Ectodermal cell (in vitro differentiated cells): Measurements from ENCODE around the gene RAB3A.

ENCODE experiments used
- H3K27ac ChIP-seq: 2 replicates; pipeline ENCODE4 v1.7.0; 2013; ENCODE audit warnings: mild to moderate bottlenecking, low read depth, low read length; ENCODE audit not compliant: insufficient read depth, poor library complexity, severe bottlenecking
- H3K27me3 ChIP-seq: 2 replicates; pipeline ENCODE4 v1.7.0; 2013; ENCODE audit warnings: mild to moderate bottlenecking, low read length; ENCODE audit not compliant: insufficient read depth, control insufficient read depth, poor library complexity, severe bottlenecking
- H3K36me3 ChIP-seq: one replicate; pipeline ENCODE4 v1.7.0; 2013; ENCODE audit warnings: low read length; ENCODE audit not compliant: control insufficient read depth, insufficient read depth
- H3K4me1 ChIP-seq: one replicate; pipeline ENCODE4 v1.7.0; 2013; ENCODE audit warnings: low read length; ENCODE audit not compliant: control insufficient read depth, insufficient read depth
- H3K4me3 ChIP-seq: 2 replicates; pipeline ENCODE4 v1.7.0; 2013; ENCODE audit warnings: low read depth, low read length, control low read depth; ENCODE audit not compliant: insufficient read depth
- H3K9me3 ChIP-seq: 2 replicates; pipeline ENCODE4 v1.7.0; 2013; ENCODE audit warnings: mild to moderate bottlenecking, low read length, moderate library complexity; ENCODE audit not compliant: control insufficient read depth
- WGBS, 2 experiments: methylation state at CpG; one replicate each; pipeline ENCODE4 v1.1.7; 2013; ENCODE audit warnings: missing lambda C conversion rate in 2 of 2; 5-methylcytosine and 5-hydroxymethylcytosine counted together

Gene RAB3A

DNA sequence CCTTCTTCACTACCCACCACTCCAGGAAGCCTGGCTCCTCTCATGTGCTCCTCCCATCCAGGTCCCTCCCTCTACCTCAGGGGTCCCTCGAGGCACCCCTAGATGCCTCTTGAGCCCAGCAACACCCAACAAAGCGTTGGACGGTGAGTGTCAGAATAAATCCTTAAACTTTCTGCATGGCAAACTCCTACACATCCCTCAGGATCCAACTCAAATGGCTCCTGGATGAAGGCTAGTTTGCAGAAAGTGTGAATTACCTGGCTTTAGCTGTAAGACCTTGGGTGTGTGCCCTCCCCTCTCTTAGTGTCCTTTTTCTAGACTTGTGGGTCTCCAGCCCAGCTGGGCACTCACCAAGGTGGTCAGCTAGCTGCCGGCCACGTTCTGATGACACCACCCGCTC is 5.5 kb downstream of the RAB3A start:
- peaks cover 12% of the 10 kb centered on the region for H3K27me3 ChIP-seq
- no peak overlapping the region for H3K27ac ChIP-seq
- H3K4me3 ChIP-seq = no peak overlapping the region
- 92 to 93% methylated on average over 6 of the region's 6 CpGs for WGBS, 2 experiments
- no peaks in the 10 kb centered on the region for H3K36me3 ChIP-seq
- H3K9me3 ChIP-seq = no peaks in the 10 kb centered on the region
- peaks cover 13% of the 10 kb centered on the region for H3K4me1 ChIP-seq

DNA sequence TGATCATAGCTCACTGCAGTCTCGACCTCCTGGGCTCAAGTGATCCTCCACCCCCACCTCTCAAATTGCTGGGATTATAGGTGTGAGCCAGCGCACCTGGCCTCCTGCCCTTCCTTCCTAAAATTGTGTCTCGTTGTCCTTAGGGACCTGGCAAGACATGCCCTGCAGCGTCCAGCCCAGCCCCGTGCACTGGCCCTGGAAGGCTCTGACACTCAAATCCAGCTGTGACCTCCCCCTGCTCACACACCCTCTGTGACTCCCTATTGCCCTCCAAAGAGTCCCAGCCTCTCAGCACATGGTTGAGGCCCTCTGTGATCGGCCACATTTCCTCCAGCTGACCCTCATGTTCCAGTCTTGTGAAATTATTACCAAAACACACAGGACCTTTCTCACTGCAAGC is 5.9 kb downstream of the RAB3A start:
- no peak overlapping the region for H3K4me3 ChIP-seq
- H3K4me1 ChIP-seq = peaks cover 8% of the 10 kb centered on the region
- no peaks in the 10 kb centered on the region for H3K9me3 ChIP-seq
- H3K27me3 ChIP-seq = peaks cover 8% of the 10 kb centered on the region
- H3K36me3 ChIP-seq = no peaks in the 10 kb centered on the region
- 82 to 84% methylated on average over 6 of the region's 6 CpGs for WGBS, 2 experiments
- no peak overlapping the region for H3K27ac ChIP-seq

DNA sequence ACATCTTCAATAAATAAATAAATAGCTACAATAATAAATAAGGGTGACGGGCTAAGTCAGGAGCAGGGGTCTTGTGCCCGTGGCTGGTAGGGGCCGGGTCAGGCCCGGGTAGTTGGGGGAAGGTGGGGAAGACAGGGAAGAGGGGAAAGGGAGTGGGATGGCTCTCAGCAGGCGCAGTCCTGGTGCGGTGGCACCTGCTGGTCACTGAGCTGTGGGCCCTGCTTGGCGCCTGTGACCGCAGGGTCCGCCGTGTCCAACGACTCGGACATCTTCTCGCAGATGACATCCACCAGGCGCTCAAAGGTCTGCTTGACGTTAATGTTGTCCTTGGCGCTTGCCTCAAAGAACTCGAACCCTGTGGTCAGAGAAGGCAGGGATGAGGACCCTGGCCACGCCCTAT is 6.5 kb downstream of the RAB3A start:
- WGBS, 2 experiments = 93 to 94% methylated on average over 18 of the region's 18 CpGs
- Histone ChIP-seq H3K4me3 (no peak overlapping the region), H3K36me3 (no peaks in the 10 kb centered on the region), H3K27ac (no peak overlapping the region), H3K9me3 (no peaks in the 10 kb centered on the region), H3K27me3 (peaks cover 2% of the 10 kb centered on the region), H3K4me1 (peaks cover 7% of the 10 kb centered on the region)

DNA sequence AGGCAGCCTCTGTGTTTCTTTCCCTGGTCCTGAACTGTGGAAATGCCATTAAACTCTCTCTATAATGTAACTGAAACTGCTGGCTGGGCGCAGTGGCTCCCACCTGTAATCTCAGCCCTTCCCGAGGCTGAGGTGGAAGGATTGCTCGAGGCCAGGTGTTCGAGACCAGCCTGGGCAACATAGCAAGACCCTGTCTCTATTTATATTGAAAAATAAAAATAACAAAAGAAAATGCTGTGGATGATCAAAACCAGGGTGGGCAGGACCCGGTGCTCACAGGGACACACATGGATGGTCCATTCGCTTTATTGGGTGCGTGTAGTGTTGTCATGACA is 7.4 kb downstream of the RAB3A start:
- Histone ChIP-seq H3K9me3 (no peaks in the 10 kb centered on the region), H3K36me3 (no peaks in the 10 kb centered on the region), H3K4me3 (no peak overlapping the region), H3K4me1 (peaks cover 11% of the 10 kb centered on the region), H3K27me3 (no peaks in the 10 kb centered on the region), H3K27ac (no peak overlapping the region)
- WGBS, 2 experiments = 95 to 97% methylated on average over 7 of the region's 7 CpGs

DNA sequence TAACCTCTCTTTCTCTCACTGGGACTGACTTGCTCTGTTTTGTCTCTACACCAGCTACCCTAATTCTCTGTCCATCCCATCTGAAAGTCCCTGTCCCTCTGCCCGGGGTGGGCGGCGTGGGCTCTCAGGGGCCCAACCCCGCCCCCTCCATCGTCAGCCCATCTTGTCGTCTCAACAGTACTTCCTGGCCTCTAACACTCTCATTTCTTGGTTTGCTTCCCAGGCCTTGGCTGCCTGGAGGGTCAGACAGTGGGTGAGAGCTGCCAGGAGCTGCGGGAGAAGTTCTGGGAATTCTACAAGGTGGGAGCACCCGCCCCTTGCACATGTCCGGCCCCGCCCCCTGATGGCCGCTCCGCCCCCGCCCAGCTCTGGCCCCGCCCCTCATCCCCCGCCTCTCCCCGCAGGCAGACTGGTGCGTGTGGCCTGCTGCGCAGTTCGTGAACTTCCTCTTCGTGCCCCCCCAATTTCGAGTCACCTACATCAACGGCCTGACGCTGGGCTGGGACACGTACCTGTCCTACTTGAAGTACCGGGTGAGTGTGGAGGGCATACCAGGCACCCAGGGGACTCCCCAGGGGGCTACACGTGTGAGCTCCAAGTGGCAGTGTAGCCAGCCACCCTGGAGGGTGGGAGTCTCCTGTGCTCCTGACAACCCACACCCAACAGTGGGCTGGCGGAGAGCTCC is 9.1 kb downstream of the RAB3A start:
- Histone ChIP-seq H3K4me3 (no peak overlapping the region), H3K27me3 (no peaks in the 10 kb centered on the region), H3K9me3 (no peaks in the 10 kb centered on the region), H3K4me1 (peaks cover 11% of the 10 kb centered on the region), H3K36me3 (no peaks in the 10 kb centered on the region), H3K27ac (no peak overlapping the region)
- 62% methylated on average over 26 to 27 of the region's 27 CpGs for WGBS, 2 experiments

DNA sequence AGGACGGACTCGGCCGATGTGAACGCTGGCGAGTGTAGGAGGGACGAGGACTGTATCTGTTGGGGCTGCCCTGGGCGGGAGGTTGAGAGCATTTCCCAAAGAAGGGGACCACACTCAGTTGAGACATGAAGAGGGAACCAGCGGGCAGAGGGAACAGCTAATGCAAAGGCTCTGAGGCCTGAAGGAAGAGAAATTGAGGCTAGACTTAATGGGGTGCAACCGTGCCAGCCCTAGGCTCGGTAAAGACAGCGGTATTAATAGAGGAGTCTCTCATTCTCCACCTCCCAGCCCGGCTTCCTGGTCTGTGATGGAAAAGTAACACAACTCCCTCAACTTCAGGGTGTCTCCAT is 9.7 kb downstream of the RAB3A start:
- Histone ChIP-seq H3K4me1 (peaks cover 11% of the 10 kb centered on the region), H3K27me3 (no peaks in the 10 kb centered on the region), H3K27ac (no peak overlapping the region), H3K4me3 (peak overlapping the region; percentile 95), H3K9me3 (no peaks in the 10 kb centered on the region), H3K36me3 (no peaks in the 10 kb centered on the region)
- WGBS, 2 experiments = 81 to 83% methylated on average over 12 of the region's 12 CpGs

DNA sequence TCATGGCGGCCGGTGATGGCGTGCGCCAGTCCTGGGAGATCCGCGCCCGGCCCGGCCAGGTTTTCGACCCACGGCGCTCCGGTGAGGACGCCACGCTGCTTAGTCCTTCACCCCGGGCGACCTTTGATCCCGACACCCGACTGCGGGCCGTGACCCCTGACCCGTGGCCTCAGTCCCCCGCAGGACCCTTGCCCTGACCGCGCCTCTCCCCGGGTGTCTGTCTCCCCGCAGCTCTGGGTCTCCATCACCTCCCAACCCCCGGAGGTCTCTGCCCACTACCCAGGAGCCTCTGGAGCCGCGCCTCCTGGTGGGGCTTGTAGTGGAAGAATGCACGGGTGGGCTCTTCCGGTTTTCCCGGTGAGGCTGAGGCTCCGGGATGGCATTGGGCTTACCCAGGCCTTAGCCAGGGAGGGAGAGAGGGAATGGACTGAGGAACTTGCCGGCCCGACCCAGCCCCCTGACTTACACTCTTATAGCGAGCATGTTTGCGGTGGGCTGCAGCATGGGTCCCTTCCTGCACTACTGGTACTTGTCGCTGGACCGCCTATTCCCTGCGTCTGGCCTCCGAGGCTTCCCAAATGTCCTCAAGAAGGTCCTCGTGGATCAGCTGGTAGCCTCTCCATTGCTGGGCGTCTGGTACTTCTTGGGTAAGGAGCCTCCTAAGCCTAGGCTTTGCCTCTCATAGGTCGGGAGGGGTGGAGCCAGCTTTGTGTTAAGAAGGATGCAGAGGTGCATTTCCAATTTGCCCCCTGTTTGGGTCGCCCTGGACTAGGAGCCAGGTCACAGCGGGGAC is 10.3 kb downstream of the RAB3A start:
- Histone ChIP-seq H3K9me3 (no peaks in the 10 kb centered on the region), H3K36me3 (no peaks in the 10 kb centered on the region)

DNA sequence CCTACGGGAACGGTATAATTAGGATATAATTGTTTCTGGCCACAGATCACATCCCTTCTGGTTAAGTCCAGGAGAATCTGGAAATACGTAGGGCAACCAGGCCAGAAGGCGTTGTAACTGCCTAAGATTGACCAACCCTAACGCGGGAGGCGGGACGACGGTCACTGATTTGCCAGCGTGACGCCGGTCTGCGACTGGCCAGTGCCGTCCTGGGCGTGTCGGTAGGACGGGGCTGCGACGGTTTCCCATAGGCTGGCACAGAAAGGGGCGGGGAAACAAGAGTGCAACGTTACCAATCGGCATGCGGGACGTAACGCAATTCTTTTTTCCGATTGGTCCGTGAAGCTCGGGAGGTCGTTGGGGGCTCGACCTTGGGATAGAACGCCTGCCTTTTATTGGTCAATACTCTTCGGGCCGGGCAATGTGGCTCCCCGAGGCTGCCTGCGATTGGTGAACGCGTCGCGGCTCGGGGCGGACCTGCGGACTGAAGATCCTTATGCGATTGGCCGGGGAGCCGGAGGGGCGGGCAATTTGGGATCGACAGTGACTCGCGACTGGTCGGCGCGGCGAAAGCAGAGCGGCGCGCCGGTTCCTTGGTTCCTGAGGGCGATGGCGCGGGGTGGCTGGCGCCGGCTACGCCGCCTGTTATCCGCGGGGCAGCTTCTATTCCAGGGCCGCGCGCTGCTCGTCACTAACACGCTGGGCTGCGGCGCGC is 11.0 kb downstream of the RAB3A start, which contains the start of gene MPV17L2:
Gene MPV17L2, plus strand, starts transcription at position 546 of the 715 bp plus-strand sequence. Its CDS starts 64 bp downstream, at position 610.
- H3K9me3 ChIP-seq = no peaks in the 10 kb centered on the region
- peak within 1 kb of the TSS; percentile 83 for H3K27ac ChIP-seq
- H3K36me3 ChIP-seq = no peaks in the 10 kb centered on the region
- H3K4me3 ChIP-seq = peak within 1 kb of the TSS; percentile 95
- H3K27me3 ChIP-seq = no peaks in the 10 kb centered on the region
- WGBS, 2 experiments = 0 to 1% methylated on average over 74 of the region's 74 CpGs
- peaks cover 11% of the 10 kb centered on the region for H3K4me1 ChIP-seq

More for the DNA sequence above, 10.3 kb downstream of the RAB3A start:
- WGBS, 2 experiments = 8 to 9% methylated on average over 46 of the region's 46 CpGs
- peaks cover 11% of the 10 kb centered on the region for H3K4me1 ChIP-seq
- no peaks in the 10 kb centered on the region for H3K27me3 ChIP-seq
- peak overlapping the region; percentile 95 for H3K4me3 ChIP-seq
- peak overlapping the region; percentile 11 for H3K27ac ChIP-seq

DNA sequence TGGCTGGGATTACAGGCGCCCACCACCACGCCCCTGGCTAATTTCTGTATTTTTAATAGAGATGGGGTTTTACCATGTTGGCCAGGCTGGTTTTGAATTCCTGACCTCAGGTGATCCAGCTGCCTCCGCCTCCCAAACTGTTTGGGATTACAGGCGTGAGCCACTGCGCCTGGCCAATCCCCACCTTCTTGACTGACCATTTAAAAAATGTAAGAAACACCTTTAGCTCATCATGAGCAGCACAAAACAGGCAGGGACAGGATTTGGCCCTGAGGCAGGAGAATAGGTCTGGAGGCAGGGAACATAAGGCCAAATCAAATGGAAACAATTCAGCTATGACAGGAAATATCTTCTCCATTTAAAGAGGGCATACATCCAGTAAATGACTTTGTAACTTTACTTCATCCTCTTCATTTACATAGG is 12.2 kb downstream of the RAB3A start:
- H3K36me3 ChIP-seq = no peaks in the 10 kb centered on the region
- no peak overlapping the region for H3K27ac ChIP-seq
- WGBS, 2 experiments = 91 to 93% methylated on average over 5 of the region's 5 CpGs
- H3K4me1 ChIP-seq = peaks cover 11% of the 10 kb centered on the region
- peak overlapping the region; percentile 22 for H3K4me3 ChIP-seq
- H3K9me3 ChIP-seq = no peaks in the 10 kb centered on the region
- no peaks in the 10 kb centered on the region for H3K27me3 ChIP-seq

DNA sequence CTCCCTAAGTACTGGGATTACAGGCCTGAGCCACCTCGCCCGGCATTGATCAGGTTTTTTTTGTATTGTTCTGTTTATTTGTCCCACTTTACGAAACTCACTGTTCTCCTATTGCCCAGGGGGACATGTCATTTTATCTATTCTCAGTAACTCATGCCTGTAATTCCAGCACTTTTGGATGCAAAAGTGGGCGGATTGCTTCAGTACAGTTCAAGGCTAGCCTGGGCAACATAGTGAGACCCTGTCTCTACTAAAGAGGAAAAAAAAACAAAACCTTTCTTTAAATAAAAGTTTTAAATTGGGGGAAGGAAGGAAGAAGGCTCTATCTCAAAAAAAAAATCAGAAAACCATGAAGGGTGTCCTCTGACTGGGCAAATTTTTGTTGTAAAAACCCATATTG is 13.6 kb downstream of the RAB3A start:
- Histone ChIP-seq H3K9me3 (no peaks in the 10 kb centered on the region), H3K36me3 (no peaks in the 10 kb centered on the region), H3K27ac (no peak overlapping the region), H3K27me3 (no peaks in the 10 kb centered on the region), H3K4me3 (no peak overlapping the region), H3K4me1 (peaks cover 11% of the 10 kb centered on the region)
- 89% methylated on average over 4 of the region's 4 CpGs for WGBS, 2 experiments
